Neuronal stem cell (in vitro differentiated cells): ENCODE results near the gene HMX1.
A peak's percentile ranks its signal among the peaks of the same experiment; 100 is the strongest.

ENCODE experiments used
- DNase-seq: peaks from one replicate; pipeline ENCODE4 v3.0.0-alpha.2; 2013; ENCODE audit warnings: low spot score
- H2AFZ ChIP-seq: one replicate; pipeline ENCODE4 v1.6.1; 2013; ENCODE audit warnings: mild to moderate bottlenecking, low read length, inconsistent platforms
- H2AK5ac ChIP-seq: 2 replicates; pipeline ENCODE4 v1.6.1; 2013; ENCODE audit warnings: low read depth, mild to moderate bottlenecking, inconsistent platforms, low read length, moderate library complexity, mixed read lengths
- H2BK120ac ChIP-seq: 2 replicates; pipeline ENCODE4 v1.6.1; 2013; ENCODE audit warnings: low read depth, mild to moderate bottlenecking, inconsistent platforms, low read length, moderate library complexity, mixed read lengths
- H2BK12ac ChIP-seq: one replicate; pipeline ENCODE4 v1.6.1; 2013; ENCODE audit warnings: low read length, inconsistent platforms
- H2BK15ac ChIP-seq: 2 replicates; pipeline ENCODE4 v1.6.1; 2013; ENCODE audit warnings: mild to moderate bottlenecking, low read length, inconsistent platforms, mixed read lengths
- H2BK5ac ChIP-seq: one replicate; pipeline ENCODE4 v1.6.1; 2013; ENCODE audit warnings: inconsistent platforms, mild to moderate bottlenecking, low read length, moderate library complexity
- H3K14ac ChIP-seq: one replicate; pipeline ENCODE4 v1.6.1; 2013; ENCODE audit warnings: low read length, inconsistent platforms
- H3K18ac ChIP-seq: 2 replicates; pipeline ENCODE4 v1.6.1; 2013; ENCODE audit warnings: low read length, inconsistent platforms
- H3K23ac ChIP-seq: 2 replicates; pipeline ENCODE4 v1.6.1; 2013; ENCODE audit warnings: low read depth, mild to moderate bottlenecking, mixed read lengths, low read length, inconsistent platforms; ENCODE audit not compliant: poor library complexity
- H3K27ac ChIP-seq: replicated peaks from 3 replicates; pipeline ENCODE4 v1.5.1; 2013; ENCODE audit warnings: low read length, inconsistent platforms
- H3K27me3 ChIP-seq, 3 experiments: 2 replicates each; pipeline ENCODE4 v1.6.1; 2013; ENCODE audit warnings: low read length in 3 of 3, mild to moderate bottlenecking in 2 of 3, inconsistent platforms in 1 of 3, low read depth in 1 of 3, mixed read lengths in 1 of 3, moderate library complexity in 1 of 3; ENCODE audit not compliant: control insufficient read depth in 3 of 3, insufficient read depth in 3 of 3
- H3K36me3 ChIP-seq, 2 donors: replicated peaks in 1 of 2; 2 replicates each; pipeline ENCODE4 v1.6.1; 2013; ENCODE audit warnings: low read length in 2 of 2; ENCODE audit not compliant: control insufficient read depth in 2 of 2, insufficient read depth in 2 of 2
- H3K4ac ChIP-seq: 2 replicates; pipeline ENCODE4 v1.6.1; 2013; ENCODE audit warnings: inconsistent platforms, mild to moderate bottlenecking, low read length, moderate library complexity
- H3K4me1 ChIP-seq, 2 donors: 1 replicate in 1 of 2; 2 replicates in 1 of 2; pipeline ENCODE4 v1.6.1; 2013; ENCODE audit warnings: low read length in 2 of 2, low read depth in 1 of 2; ENCODE audit not compliant: control insufficient read depth in 2 of 2, insufficient read depth in 1 of 2
- H3K4me2 ChIP-seq: one replicate; pipeline ENCODE4 v1.6.1; 2013; ENCODE audit warnings: mild to moderate bottlenecking, low read length, inconsistent platforms; ENCODE audit not compliant: insufficient read depth, poor library complexity, severe bottlenecking
- H3K4me3 ChIP-seq, 2 donors: 2 replicates each; pipeline ENCODE4 v1.5.1; 2013; ENCODE audit warnings: low read length in 2 of 2, mild to moderate bottlenecking in 2 of 2, inconsistent platforms in 1 of 2, moderate library complexity in 1 of 2
- H3K79me1 ChIP-seq: one replicate; pipeline ENCODE4 v1.6.1; 2013; ENCODE audit warnings: low read depth, mild to moderate bottlenecking, inconsistent platforms, low read length, moderate library complexity
- H3K9ac ChIP-seq: one replicate; pipeline ENCODE4 v1.6.1; 2013; ENCODE audit warnings: mild to moderate bottlenecking, low read depth, low read length, inconsistent platforms; ENCODE audit not compliant: poor library complexity
- H3K9me3 ChIP-seq, 2 donors: replicated peaks in 1 of 2; 2 replicates each; pipeline versions ENCODE3 to v1.6.1; 2013; ENCODE audit warnings: low read length in 2 of 2, mild to moderate bottlenecking in 2 of 2, inconsistent platforms in 1 of 2, low read depth in 1 of 2, mixed read lengths in 1 of 2, moderate library complexity in 1 of 2; ENCODE audit not compliant: control insufficient read depth in 2 of 2, insufficient read depth in 1 of 2
- H4K8ac ChIP-seq: one replicate; pipeline ENCODE4 v1.6.1; 2013; ENCODE audit warnings: low read depth, mild to moderate bottlenecking, inconsistent platforms, low read length, moderate library complexity
- H4K91ac ChIP-seq: one replicate; pipeline ENCODE4 v1.6.1; 2013; ENCODE audit warnings: low read length, low read depth, mild to moderate bottlenecking, inconsistent platforms; ENCODE audit not compliant: poor library complexity
- WGBS, 2 donors: extraction: QIAGEN DNeasy Blood & Tissue Kit; methylation state at CpG; one replicate each; pipeline ENCODE4 v1.1.7; 2013; ENCODE audit warnings: missing lambda C conversion rate in 2 of 2, mixed read lengths in 1 of 2; ENCODE audit not compliant: insufficient read length in 2 of 2, insufficient replicate concordance in 1 of 2; ENCODE audit errors: extremely low coverage in 2 of 2; 5-methylcytosine and 5-hydroxymethylcytosine counted together

HMX1 gene

GRCh38 chr4:8896506-8896905, 24.9 kb upstream of the HMX1 start:
- Histone ChIP-seq H2BK120ac (no peak overlapping the region), H3K36me3 (no peaks in the 10 kb centered on the region), H3K4ac (no peak overlapping the region), H2AK5ac (peak overlapping the region; percentile 84), H3K14ac (peak overlapping the region; percentile 56), H3K9ac (no peak overlapping the region), H3K4me2 (no peak overlapping the region), H3K79me1 (no peaks in the 10 kb centered on the region), H2BK5ac (no peak overlapping the region), H4K91ac (peak overlapping the region; percentile 68), H3K18ac (peak overlapping the region; percentile 88), H2BK12ac (no peak overlapping the region), H3K9me3 (peaks cover 6 to 15% of the 10 kb centered on the region in 2 donors), H3K23ac (peak overlapping the region; percentile 88), H2BK15ac (no peak overlapping the region), H3K27ac (no peak overlapping the region), H4K8ac (no peak overlapping the region), H3K4me1 (peaks cover 0 to 9% of the 10 kb centered on the region in 2 donors), H2AFZ (no peak overlapping the region), H3K27me3 (peaks cover 24 to 58% (median 57%) of the 10 kb centered on the region in 3 experiments), H3K4me3 (no peak overlapping the region)
- no peak for DNase-seq
- no CpG with 5 or more reads among the region's 5 CpGs for WGBS, 2 donors

- Histone ChIP-seq H3K4me1 (peaks cover 0 to 11% of the 10 kb centered on the region in 2 donors), H2AK5ac (peak overlapping the region; percentile 84), H3K79me1 (no peaks in the 10 kb centered on the region), H4K91ac (peak overlapping the region; percentile 65), H3K36me3 (no peaks in the 10 kb centered on the region), H4K8ac (no peak overlapping the region), H2BK5ac (no peak overlapping the region), H3K23ac (peak overlapping the region; percentile 88), H3K27me3 (peaks cover 29 to 62% (median 61%) of the 10 kb centered on the region in 3 experiments), H2BK120ac (peak overlapping the region; percentile 44), H2AFZ (no peak overlapping the region), H3K4ac (no peak overlapping the region), H2BK15ac (no peak overlapping the region), H3K4me2 (no peak overlapping the region), H3K9ac (no peak overlapping the region), H3K14ac (peak overlapping the region; percentile 56), H3K27ac (no peak overlapping the region), H3K9me3 (peaks cover 6 to 11% of the 10 kb centered on the region in 2 donors), H2BK12ac (no peak overlapping the region), H3K18ac (peak overlapping the region; percentile 88), H3K4me3 (no peak overlapping the region)
- DNase-seq: no peak
- WGBS, 2 donors: no CpG with 5 or more reads among the region's 10 CpGs
These were observed 24.4 kb upstream of the HMX1 start for GRCh38 chr4:8896071-8896470.

- H3K79me1 ChIP-seq: no peaks in the 10 kb centered on the region
- no peak overlapping the region for H3K4me2 ChIP-seq
- H3K4me1 ChIP-seq: peaks cover 0 to 11% of the 10 kb centered on the region in 2 donors
- H2BK12ac ChIP-seq: no peak overlapping the region
- H2BK15ac ChIP-seq: no peak overlapping the region
- H3K18ac ChIP-seq: peak overlapping the region; percentile 11
- peaks cover 36 to 70% (median 69%) of the 10 kb centered on the region in 3 experiments for H3K27me3 ChIP-seq
- no peak overlapping the region for H3K14ac ChIP-seq
- H4K91ac ChIP-seq: no peak overlapping the region
- no peaks in the 10 kb centered on the region for H3K36me3 ChIP-seq
- no CpG with 5 or more reads among the region's 7 CpGs for WGBS, 2 donors
- H3K9ac ChIP-seq: no peak overlapping the region
- H3K4ac ChIP-seq: no peak overlapping the region
- no peak overlapping the region for H2AFZ ChIP-seq
- no peak for DNase-seq
- no peak overlapping the region for H3K4me3 ChIP-seq
- H3K9me3 ChIP-seq: peaks cover 0 to 3% of the 10 kb centered on the region in 2 donors
- peak overlapping the region; percentile 70 for H2AK5ac ChIP-seq
- no peak overlapping the region for H2BK5ac ChIP-seq
- H3K27ac ChIP-seq: no peak overlapping the region
- H3K23ac ChIP-seq: no peak overlapping the region
- no peak overlapping the region for H2BK120ac ChIP-seq
- H4K8ac ChIP-seq: no peak overlapping the region
These were observed 23.7 kb upstream of the HMX1 start for GRCh38 chr4:8895295-8895694.

GRCh38 chr4:8894424-8894816, 22.8 kb upstream of the HMX1 start:
- Histone ChIP-seq H2BK5ac (no peak overlapping the region), H3K27me3 (peaks cover 40 to 77% (median 77%) of the 10 kb centered on the region in 3 experiments)

More at GRCh38 chr4:8894424-8894816, 22.8 kb upstream of the HMX1 start:
- DNase-seq: no peak
- Histone ChIP-seq H3K9me3 (no peaks in the 10 kb centered on the region), H3K14ac (no peak overlapping the region), H2BK120ac (no peak overlapping the region), H3K4me1 (peaks cover 0 to 11% of the 10 kb centered on the region in 2 donors), H3K23ac (no peak overlapping the region), H3K79me1 (no peaks in the 10 kb centered on the region), H4K8ac (no peak overlapping the region), H3K4me3 (no peak overlapping the region), H3K27ac (no peak overlapping the region), H3K9ac (no peak overlapping the region), H3K4ac (no peak overlapping the region), H4K91ac (no peak overlapping the region), H3K36me3 (no peaks in the 10 kb centered on the region), H3K18ac (no peak overlapping the region), H2AFZ (no peak overlapping the region), H2BK12ac (no peak overlapping the region), H2AK5ac (no peak overlapping the region), H3K4me2 (no peak overlapping the region), H2BK15ac (no peak overlapping the region)
- no CpG with 5 or more reads among the region's 14 CpGs for WGBS, 2 donors
